GM21360 (cell line): ENCODE results near the gene NEU2.

ENCODE experiments used
- ATAC-seq: cut with Tn5 transposase; IDR thresholded peaks from one replicate; pipeline ENCODE4 v1.9.1; 2021; ENCODE audit warnings: mild to moderate bottlenecking, moderate library complexity; ENCODE audit not compliant: unreplicated experiment

Gene NEU2

DNA sequence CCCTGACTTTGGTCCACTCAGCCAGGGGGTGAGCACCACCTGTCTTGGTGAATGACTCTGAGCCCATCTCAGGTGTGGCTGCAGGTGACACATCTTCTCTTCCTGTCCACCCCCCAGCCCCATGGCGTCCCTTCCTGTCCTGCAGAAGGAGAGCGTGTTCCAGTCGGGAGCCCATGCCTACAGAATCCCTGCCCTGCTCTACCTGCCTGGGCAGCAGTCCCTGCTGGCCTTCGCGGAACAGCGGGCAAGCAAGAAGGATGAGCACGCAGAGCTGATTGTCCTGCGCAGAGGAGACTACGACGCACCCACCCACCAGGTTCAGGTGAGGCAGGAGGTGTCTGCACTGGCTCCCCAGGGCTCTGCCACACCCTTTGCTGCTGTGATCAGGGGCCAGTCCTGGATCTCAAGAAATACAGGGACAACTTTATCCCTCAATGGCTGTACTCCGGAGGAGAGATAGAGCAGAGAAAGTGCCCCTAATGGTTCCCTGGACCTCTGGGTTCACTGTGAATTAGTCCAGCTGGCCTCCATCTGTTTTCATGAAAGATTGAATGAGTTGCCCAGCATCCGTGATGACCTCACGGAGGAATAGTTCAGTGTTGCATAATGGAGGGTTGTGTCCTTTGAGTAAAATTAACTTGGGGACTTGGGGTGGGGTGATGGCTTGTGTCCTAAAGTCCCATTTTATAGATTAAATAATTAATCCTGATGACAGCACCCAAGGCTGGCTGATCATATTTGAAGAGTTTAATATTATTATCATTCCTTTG is at the start of gene NEU2:
Gene NEU2 (plus strand): TSS at position 122 of the 770 bp plus-strand sequence. CDS start 0 bp downstream, at position 122.
- ATAC-seq: no peak

DNA sequence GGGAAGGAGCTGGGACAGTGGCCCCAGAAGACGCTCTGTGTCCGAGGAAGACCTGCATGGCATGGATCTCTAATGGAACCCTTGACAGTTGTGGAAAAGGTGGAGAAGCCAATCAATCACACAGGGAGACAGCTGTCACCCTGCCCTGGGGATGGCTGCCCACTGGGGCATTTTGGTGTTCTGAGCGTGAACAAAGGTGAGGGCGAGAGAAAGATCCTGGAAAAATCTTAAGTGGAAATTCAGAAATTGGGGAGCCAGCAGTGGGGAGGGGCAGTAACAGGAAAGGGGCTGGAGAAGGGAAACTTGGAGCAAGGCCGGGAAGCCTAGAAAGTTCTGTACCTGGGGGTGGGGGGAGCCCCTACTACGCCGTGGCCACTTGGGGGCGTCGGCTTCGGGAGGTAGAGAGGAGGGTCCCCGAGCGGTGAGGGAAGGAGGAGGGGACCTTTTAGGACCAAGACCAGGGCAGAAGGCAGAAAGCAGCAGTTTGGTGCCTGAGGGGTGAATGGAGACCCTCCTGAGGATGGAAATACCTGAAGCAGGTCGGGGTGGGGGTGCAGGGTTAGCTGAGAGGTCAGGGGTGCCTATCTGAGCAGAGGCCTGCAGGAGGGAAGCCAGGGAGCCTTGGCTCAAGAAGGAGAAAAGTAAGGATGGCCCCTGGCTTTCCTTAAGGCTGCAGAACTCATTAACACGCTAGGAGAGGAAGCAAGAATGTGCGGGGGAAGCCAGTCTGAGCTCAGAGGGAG is 49.4 kb upstream of the NEU2 start:
- ATAC-seq: no peak

DNA sequence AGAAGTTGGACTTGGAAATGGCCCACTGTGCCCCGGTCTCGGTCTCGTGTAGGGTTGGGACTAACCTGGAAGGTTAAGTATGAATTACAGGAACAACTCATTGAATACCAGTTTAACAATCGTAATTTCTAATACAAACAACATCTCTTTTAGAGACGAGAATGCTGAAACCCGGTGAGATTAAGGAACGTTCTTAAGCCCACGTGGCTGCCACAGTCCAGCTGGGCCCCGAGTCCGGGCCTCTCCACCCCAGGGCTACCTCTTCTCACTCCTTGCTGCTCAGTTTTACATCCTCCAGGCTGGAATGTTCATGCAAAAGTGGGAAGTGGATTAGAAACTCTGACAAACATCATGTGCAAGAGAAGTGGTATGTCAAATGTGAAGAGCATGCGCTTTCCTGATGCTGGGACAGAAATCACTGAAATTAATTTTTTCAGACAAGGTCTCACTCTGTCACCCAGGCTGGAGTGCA is 48.8 kb upstream of the NEU2 start:
- ATAC-seq: no peak

DNA sequence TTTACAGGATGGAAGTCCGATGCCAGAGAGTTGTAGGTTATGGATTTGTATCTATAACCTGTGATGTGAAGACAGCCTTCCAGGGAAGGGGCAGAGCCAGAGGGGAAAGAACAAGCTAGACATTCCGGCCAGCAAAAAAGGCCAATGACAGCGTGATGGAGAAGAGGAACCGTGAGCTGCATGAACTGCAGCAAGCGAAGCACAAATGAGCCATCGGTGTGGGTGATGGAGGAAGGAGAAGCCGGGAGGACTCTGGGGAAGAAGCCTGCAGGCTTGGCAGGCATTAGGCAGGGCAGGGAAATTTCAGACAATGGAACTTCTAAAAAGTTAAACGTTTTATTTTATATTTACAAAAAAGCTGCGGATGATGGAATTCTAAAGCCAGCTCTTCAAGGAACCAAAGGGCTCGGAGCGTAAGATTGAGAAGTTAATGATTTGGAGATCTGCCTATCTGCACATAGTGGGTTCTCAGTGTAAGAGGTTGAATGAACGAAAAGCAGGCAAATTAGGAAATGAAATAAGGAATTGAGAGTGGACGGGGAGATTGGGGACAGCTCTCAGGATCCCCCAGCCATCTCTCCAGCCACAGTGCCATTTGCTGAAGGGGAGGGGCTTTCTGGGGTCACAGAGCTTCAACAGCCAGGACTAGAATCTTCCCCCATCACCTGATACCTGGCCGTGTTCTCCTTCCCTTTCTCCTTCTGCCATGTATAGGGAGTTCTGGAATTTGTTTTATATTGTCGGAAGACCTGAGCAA is 47.8 kb upstream of the NEU2 start:
- ATAC-seq: no peak

DNA sequence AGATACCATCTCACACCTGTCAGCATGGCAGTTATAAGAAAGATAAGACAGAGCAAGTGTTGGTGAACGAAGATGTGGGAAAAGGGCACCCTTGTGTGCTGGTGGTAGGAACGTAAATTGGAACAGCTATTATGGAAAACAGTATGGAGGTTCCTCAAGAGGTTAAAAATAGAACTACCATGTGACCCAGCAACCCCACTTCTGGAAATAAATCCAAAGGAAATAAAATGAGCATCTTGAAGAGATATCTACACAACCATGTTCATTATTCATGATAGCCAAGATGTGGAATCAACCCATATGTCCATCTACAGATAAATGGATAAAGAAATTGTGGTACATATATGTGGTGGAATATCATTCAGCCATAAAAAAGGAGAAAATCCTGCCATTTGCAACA is 46.3 kb upstream of the NEU2 start:
- no peak for ATAC-seq

DNA sequence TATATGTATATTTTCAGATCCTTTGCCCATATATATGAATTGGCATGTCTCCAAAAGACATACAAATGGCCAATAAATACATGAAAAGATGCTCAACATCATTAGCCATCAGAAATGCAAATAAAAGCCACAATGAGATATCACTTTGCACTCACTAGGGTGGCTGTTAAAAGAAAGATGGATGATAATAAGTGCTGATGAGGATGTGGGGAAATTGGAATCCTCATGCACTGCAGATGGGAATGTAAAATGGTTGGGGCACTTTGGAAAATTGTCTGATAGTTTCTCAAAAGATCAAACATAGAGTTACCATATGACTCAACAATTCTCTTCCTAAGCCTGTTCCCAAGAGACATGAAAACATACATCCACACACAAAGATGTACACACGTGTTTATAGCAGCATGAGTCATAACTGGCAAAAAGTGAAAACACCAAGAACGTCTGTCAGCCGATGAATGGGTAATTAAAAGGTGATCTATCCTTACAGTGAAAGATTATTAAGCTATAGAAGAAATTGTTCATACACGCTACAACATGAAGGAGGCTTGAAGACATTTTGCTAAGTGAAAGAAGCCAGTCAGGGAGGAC is 39.1 kb upstream of the NEU2 start:
- no peak for ATAC-seq

DNA sequence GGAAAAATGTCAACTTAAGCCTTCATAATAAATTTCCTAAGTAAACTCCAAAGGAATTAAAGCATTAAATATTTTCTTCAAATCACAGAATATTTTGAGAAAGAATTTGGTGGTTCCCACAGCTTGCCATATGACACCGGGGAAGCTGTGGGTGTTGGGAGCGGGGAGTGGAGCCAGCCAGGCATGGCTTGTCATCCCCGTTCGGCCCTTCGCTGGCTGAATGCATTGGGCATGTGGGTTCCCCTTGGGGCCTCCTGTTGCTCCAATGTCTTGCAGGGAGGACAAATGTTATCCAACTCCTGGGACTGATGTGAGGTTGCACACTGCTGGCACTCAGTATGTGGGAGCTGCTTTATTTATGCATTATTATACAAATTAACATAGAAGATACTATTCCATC is 38.0 kb upstream of the NEU2 start:
- ATAC-seq: no peak

DNA sequence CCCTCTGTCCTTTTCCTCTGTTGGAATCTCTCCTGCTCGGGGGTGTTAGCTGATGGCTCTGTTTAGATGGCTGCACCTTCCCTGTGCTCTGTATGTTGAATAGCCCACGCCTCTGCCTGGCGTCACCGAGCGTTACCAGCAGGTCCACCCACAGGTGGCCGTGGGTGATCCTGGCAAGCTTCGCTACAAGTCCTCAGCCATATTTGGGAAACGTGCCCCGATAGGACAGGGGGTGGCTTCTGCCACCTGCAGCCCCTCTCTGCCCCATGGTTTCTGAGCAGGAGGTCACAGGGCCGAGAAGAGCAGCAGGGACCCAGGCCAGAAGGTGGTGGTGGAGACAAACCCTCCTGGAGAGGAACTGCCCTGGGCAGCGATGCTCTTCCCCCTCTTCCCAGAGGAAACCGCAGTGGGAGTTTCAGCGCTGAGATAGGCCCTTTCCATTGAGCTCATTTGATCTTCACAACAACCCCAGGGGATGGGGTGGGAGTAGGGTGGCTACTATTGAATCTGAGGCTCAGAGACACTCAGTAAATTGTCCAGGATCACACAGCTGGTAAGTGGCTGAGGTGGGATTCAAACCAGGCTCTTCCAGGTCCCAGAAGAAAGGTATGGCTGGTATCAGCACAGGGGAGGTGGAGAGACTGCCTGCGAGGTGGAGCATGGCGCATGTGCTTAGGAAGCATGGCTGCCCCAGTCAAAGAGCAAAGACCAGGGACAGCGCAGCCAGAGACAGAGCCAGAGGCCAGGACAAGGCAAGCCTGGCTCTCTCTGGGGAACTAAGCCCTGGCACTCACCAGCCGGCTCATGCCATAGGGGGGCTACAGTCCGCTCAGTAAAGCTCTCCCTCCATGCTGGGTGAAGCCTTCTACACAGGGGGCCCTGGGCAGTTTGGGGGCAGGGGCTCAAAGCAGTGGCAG is 34.5 kb upstream of the NEU2 start:
- ATAC-seq: no peak

DNA sequence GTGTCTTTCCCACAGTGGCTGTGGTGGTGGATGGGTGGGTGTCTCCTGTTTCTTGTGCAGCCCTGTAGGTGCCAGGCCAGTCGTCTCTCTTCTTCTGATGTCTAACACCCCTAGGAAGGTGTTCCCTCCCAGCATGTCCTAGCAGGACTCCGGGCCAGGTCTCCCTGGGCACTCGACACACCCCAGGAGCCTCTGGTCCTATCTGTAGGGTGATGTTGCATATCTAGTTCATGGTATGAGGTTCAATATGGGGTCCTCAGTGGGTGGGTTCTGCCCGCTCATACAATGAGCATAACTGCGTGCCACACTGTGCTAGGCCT is 33.8 kb upstream of the NEU2 start:
- ATAC-seq: no peak

DNA sequence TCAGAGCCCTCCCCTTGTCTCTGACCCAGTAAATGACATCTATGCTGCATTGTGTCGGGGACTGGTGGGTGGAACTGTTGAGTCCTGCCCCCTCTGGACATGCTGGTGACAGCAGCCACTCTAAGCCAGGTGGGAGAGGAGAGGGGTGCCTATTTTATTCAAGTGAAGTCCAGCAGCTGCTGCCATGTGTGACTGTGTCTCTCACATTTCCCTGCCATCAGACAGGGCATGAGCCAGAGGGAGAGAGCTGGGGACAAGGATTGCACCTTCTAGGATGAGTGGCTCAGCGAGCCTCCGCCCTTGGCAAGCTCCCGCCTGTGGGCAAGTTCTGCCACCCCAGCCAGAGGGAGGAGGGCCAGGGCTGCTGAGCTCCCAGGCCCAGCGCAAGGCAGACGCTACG is 33.1 kb upstream of the NEU2 start:
- no peak for ATAC-seq

DNA sequence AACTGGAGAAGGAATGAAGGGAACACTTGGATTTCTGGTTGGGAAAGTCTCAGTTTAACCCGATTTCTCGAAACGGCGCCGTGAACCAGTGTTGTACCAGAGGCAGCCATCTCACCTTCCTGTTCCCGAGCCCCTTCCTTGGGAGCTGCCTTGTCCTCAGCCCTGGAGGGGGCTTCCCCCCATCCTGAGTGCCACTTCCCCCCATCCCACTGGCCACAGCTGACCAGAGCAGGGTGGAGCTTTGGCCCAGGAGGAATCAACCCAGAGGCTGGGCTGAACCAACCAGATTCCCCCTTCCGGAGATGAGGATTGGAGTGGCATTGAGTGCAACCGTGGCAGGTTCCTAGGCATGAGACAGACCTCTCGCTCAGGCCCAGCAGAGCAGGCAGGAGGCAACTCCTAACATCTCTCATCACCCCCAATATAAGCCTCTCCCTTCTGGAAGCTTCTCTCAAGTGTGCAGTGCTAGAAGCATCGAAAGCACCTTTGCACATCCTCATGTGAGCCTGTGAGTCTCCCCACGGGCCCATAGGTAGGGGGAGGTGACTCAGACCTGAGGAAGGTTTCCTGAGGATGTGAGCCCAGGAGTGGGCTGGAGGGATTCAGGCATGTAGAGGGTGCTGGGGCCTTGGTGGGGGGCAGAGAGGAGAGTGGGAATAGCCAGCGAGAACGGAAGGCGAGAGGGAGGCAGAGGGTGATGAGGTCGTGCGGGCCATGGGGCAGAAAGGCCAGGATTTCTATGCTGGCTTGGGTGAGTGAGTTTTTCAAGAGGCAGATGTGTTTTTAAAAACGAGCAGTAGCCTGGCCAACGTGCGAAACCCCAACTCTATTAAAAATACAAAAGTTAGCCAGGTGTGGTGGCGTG is 31.4 kb upstream of the NEU2 start:
- ATAC-seq: no peak

DNA sequence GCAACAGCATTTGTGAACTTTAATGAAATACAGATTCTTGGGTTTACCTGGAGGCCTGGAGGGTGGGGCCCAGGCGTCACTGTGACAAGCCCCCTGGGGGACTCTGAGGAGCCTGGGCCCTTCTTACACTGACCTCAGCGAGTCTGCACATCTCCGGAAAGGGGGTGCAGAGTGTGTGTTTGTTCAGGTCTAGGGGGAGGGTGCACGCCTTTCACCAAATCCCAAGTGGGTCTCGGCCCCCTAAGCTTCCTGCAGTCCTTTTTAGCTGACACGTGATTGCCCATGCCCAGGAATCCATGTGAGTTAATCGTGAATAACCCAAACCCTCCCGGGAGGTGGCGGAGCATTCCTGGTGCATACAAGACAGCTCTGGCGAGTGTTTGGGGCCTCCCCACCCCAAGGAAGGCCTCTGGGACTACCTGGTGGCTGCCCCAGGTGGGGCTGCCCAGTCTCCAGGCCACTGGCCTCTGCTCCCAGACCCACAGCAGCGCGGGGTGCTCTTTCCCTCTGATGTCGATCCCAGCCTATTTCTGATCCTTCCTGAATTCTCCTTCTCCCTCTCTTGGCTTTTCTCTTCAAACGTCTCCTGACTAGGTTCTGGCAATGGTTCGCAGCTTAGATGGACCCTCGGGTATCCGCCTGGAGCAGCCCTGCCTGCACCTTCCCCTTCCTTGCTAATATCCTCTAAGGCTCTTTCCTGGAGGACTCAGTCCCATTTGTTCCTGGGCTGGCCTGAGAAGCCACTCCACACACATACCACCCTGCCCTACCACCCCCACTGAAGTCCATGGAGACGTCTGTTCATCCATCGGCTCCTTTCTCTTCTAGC is 29.4 kb upstream of the NEU2 start:
- ATAC-seq: no peak

DNA sequence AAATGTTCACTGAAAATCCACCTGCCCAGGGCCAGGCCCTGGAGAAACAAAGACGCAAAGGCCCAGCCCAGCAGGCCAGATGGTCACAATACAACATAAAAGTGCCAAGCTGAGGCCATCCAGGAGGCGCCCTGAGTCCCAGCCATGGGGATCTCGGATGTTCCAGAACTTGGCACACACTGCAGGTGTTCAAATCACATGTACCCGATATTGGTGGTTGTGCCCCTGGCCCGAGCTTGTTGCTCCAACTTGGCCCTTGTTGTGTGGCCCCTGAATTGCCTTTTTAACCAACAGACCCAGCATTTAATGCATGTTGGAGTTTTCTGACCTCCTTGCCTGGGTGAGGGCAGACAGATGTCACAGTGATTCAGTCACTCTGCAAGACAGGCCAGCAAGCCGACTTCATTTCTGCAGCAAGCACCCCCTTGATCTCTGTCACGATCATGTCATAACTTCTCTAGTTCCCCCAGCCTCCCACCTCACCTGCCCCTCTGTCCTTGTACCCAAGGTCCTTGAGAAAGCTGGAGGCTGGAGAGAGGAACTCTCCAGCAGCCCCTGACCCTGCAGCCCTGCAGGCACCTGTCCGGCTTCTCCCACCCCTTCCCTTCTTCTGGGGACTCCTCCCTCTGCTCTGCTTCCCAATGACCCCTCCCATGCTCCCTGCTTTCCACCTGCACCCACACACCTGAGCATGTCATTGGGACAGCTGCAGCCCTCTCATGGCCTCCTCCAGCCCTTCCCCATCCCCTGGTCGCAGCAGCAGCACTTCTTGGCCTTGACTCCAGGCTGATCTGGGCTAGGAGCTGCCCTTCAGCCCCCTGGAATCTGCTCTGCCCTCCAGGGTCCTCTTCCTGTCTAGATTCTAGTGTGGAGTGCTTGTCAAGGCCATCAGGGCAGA is 28.6 kb upstream of the NEU2 start:
- no peak for ATAC-seq

DNA sequence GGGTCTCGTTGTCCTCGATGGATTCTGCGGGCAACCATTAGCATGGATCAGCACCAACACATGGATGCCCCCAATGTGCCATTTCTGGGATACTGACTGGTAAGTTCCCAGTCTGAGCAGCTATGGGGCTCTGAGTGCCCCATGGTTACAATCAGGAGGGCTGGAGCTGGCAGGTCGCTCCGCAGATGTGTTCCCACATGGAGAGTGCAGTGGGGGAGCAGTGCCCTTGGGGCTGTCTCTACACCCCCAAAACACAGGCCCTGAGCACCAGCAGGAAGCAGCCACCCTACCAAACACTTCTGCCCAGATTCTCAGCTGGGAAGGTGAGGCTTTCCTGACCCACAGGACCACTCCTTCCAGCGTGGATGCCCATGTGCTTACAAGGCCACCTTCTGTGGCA is 27.4 kb upstream of the NEU2 start:
- no peak for ATAC-seq

DNA sequence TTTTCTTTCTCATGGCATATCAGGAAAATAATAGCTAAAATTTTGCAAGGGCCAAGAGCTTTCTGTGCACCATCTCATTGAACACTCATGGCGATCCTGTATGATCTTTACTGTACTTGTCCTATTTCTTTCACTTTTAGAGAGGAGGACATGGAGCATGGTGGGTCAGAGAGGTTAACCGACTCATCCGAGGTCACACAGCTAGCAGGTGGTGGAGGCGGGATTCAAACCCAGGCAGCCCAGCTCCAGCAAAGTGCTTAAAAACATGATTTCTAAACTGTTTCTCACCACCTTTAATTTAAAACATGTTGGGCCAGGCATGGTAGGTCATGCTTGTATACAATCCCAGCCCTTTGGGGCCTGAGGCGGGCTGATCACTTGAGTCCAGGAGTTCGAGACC is 25.8 kb upstream of the NEU2 start:
- no peak for ATAC-seq

DNA sequence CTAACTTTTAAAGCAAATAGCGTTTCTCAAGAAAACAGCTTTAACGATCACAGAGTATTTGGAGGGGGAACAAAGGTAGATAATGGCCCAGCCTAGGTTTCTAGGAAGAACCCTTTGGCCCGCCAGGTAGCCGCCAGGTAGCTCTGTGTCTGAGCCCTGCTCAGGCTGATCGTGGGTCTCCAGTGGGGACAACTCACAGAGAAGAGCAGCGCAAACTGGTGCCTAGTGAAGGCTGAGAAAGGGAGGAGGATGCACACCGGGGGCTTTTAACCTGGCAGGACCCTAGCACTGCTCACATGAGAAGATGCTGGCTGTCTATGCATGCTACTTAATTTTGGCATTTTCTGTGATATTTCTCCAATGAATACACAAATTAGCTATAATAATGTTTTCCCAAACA is 25.2 kb upstream of the NEU2 start:
- no peak for ATAC-seq

DNA sequence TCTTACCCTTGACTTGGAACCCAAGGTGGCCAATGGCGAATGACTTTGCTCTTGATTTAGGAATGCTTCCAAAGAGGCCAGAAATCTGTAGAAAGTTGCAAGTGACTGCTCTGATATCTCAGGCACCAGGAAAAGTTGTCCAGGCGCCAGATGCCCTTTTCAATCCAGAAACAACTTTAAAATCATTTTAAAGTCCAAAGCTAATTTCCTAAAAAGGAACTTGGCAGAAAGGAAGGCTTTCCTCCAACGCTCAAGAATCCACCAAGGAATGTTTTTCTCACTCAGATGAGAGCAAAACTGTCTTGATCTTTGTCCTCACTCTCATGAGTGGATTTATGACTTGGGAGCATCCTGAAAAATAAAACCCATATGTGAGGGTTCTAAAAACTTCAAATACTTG is 24.7 kb upstream of the NEU2 start:
- ATAC-seq: no peak

DNA sequence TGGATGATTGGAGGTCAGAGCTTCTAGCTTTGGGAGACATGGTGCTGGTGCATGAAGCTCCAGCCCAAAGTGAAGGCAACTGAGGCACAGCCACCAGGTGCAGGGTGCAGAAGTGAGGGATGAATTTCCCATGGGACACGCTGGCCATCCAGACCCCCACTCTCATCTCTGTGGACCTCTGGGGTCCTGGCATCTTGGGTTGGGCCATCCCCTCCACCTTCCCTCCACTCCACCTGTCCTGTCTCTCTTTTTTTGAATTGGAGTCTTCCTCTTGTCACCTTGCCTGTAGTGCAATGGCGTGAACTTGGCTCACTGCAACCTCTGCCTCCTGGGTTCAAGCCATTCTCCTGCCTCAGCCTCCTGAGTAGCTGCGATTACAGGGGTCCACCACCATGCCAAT is 22.8 kb upstream of the NEU2 start:
- ATAC-seq: no peak
